ENCODE results near the gene DHPS.
"Not testable (repeated sequence)": the region's sequence is repeated elsewhere in the genome, so short reads cannot be mapped to it uniquely, and the experiment has no call there.

The DHPS gene

GRCh38 chr19:12681074-12681987, at the start of gene DHPS:
Gene DHPS, minus strand, starts transcription at chr19:12681880. Its CDS starts 114 bp downstream, at chr19:12681766.
- Mint-ChIP-seq H3K4me1 (ENCODE audit: low read depth) (peaks cover 31% of the 10 kb centered on the region), H3K4me3 (peak within 1 kb of the TSS; percentile 100), H3K36me3 (ENCODE audit: low read depth) (peaks cover 28% of the 10 kb centered on the region), H3K9me3 (no peaks in the 10 kb centered on the region), H3K27me3 (no peaks in the 10 kb centered on the region), H3K27ac (peak within 1 kb of the TSS; percentile 97)

- Mint-ChIP-seq H3K4me3 (no peak overlapping the region), H3K27ac (no peak overlapping the region), H3K27me3 (no peaks in the 10 kb centered on the region), H3K4me1 (ENCODE audit: low read depth) (peaks cover 37% of the 10 kb centered on the region), H3K9me3 (no peaks in the 10 kb centered on the region), H3K36me3 (ENCODE audit: low read depth) (peaks cover 46% of the 10 kb centered on the region)
Observed at GRCh38 chr19:12731337-12731736, 49.7 kb upstream of the DHPS start.

GRCh38 chr19:12730064-12730463, 48.4 kb upstream of the DHPS start:
- H3K4me3 Mint-ChIP-seq, result no peak overlapping the region
- H3K9me3 Mint-ChIP-seq, result no peaks in the 10 kb centered on the region
- peak overlapping the region; percentile 69 for H3K27ac Mint-ChIP-seq
- H3K4me1 Mint-ChIP-seq (ENCODE audit: low read depth), result peaks cover 35% of the 10 kb centered on the region
- H3K36me3 Mint-ChIP-seq (ENCODE audit: low read depth), result peaks cover 47% of the 10 kb centered on the region
- no peaks in the 10 kb centered on the region for H3K27me3 Mint-ChIP-seq

GRCh38 chr19:12727745-12728433, 46.2 kb upstream of the DHPS start:
- Mint-ChIP-seq H3K4me3 (no peak overlapping the region), H3K9me3 (no peaks in the 10 kb centered on the region), H3K36me3 (ENCODE audit: low read depth) (peaks cover 50% of the 10 kb centered on the region), H3K27ac (no peak overlapping the region), H3K27me3 (no peaks in the 10 kb centered on the region), H3K4me1 (ENCODE audit: low read depth) (peaks cover 33% of the 10 kb centered on the region)

GRCh38 chr19:12726988-12727316, 45.3 kb upstream of the DHPS start:
- H3K27ac Mint-ChIP-seq, result no peak overlapping the region
- H3K27me3 Mint-ChIP-seq, result no peaks in the 10 kb centered on the region
- H3K4me3 Mint-ChIP-seq, result no peak overlapping the region
- peaks cover 30% of the 10 kb centered on the region for H3K4me1 Mint-ChIP-seq (ENCODE audit: low read depth)
- H3K9me3 Mint-ChIP-seq, result no peaks in the 10 kb centered on the region
- peaks cover 49% of the 10 kb centered on the region for H3K36me3 Mint-ChIP-seq (ENCODE audit: low read depth)

- not testable (repeated sequence) for H3K9me3 Mint-ChIP-seq
- H3K4me1 Mint-ChIP-seq (ENCODE audit: low read depth), result peaks cover 35% of the 10 kb centered on the region
- peaks cover 55% of the 10 kb centered on the region for H3K36me3 Mint-ChIP-seq (ENCODE audit: low read depth)
Observed at GRCh38 chr19:12725612-12726011, 43.9 kb upstream of the DHPS start.

GRCh38 chr19:12723641-12724426, 42.2 kb upstream of the DHPS start, which contains the start of gene TNPO2:
Gene TNPO2, minus strand, starts transcription at chr19:12723932. Its CDS starts 2,955 bp downstream, at chr19:12720977.
- Mint-ChIP-seq H3K27me3 (no peaks in the 10 kb centered on the region), H3K36me3 (ENCODE audit: low read depth) (peaks cover 56% of the 10 kb centered on the region), H3K27ac (peak within 1 kb of the TSS; percentile 94), H3K9me3 (no peaks in the 10 kb centered on the region), H3K4me3 (peak within 1 kb of the TSS; percentile 97), H3K4me1 (ENCODE audit: low read depth) (peaks cover 38% of the 10 kb centered on the region)

More at GRCh38 chr19:12725612-12726011, 43.9 kb upstream of the DHPS start:
- H3K27ac Mint-ChIP-seq, H3K27me3 Mint-ChIP-seq, H3K4me3 Mint-ChIP-seq: not testable (repeated sequence)

GRCh38 chr19:12723381-12723640, 41.6 kb upstream of the DHPS start:
- H3K9me3 Mint-ChIP-seq, result no peaks in the 10 kb centered on the region
- no peaks in the 10 kb centered on the region for H3K27me3 Mint-ChIP-seq
- H3K27ac Mint-ChIP-seq, result peak overlapping the region; percentile 94
- H3K4me1 Mint-ChIP-seq (ENCODE audit: low read depth), result peaks cover 43% of the 10 kb centered on the region
- H3K36me3 Mint-ChIP-seq (ENCODE audit: low read depth), result peaks cover 57% of the 10 kb centered on the region
- peak overlapping the region; percentile 97 for H3K4me3 Mint-ChIP-seq

- H3K27me3 Mint-ChIP-seq, result no peaks in the 10 kb centered on the region
Observed at GRCh38 chr19:12722566-12723380, 41.1 kb upstream of the DHPS start.

GRCh38 chr19:12721656-12722565, 40.2 kb upstream of the DHPS start:
- Mint-ChIP-seq H3K27me3 (no peaks in the 10 kb centered on the region), H3K9me3 (no peaks in the 10 kb centered on the region), H3K4me1 (ENCODE audit: low read depth) (peaks cover 44% of the 10 kb centered on the region), H3K4me3 (peak overlapping the region; percentile 97), H3K27ac (peak overlapping the region; percentile 94), H3K36me3 (ENCODE audit: low read depth) (peaks cover 53% of the 10 kb centered on the region)

More at GRCh38 chr19:12722566-12723380, 41.1 kb upstream of the DHPS start:
- Mint-ChIP-seq H3K9me3 (no peaks in the 10 kb centered on the region), H3K4me1 (ENCODE audit: low read depth) (peaks cover 44% of the 10 kb centered on the region), H3K4me3 (peak overlapping the region; percentile 97), H3K36me3 (ENCODE audit: low read depth) (peaks cover 55% of the 10 kb centered on the region), H3K27ac (peak overlapping the region; percentile 94)

GRCh38 chr19:12720851-12721655, 39.4 kb upstream of the DHPS start:
- Mint-ChIP-seq H3K9me3 (no peaks in the 10 kb centered on the region), H3K36me3 (ENCODE audit: low read depth) (peaks cover 56% of the 10 kb centered on the region), H3K27ac (peak overlapping the region; percentile 87), H3K4me1 (ENCODE audit: low read depth) (peaks cover 41% of the 10 kb centered on the region), H3K4me3 (peak overlapping the region; percentile 92), H3K27me3 (no peaks in the 10 kb centered on the region)

- H3K4me1 Mint-ChIP-seq (ENCODE audit: low read depth), result peaks cover 41% of the 10 kb centered on the region
- H3K4me3 Mint-ChIP-seq, result peak overlapping the region; percentile 87
- H3K27ac Mint-ChIP-seq, result peak overlapping the region; percentile 81
- peaks cover 58% of the 10 kb centered on the region for H3K36me3 Mint-ChIP-seq (ENCODE audit: low read depth)
- H3K27me3 Mint-ChIP-seq, result no peaks in the 10 kb centered on the region
- H3K9me3 Mint-ChIP-seq, result no peaks in the 10 kb centered on the region
Observed at GRCh38 chr19:12720296-12720695, 38.6 kb upstream of the DHPS start.

GRCh38 chr19:12715929-12716328, 34.2 kb upstream of the DHPS start:
- Mint-ChIP-seq H3K9me3 (no peaks in the 10 kb centered on the region), H3K36me3 (ENCODE audit: low read depth) (peaks cover 59% of the 10 kb centered on the region), H3K4me1 (ENCODE audit: low read depth) (peaks cover 21% of the 10 kb centered on the region), H3K27me3 (no peaks in the 10 kb centered on the region), H3K4me3 (no peak overlapping the region), H3K27ac (no peak overlapping the region)

Data from stimulated activated naive CD8-positive, alpha-beta T cell treated with anti-CD3 and anti-CD28 coated beads, Interleukin-15, Interleukin-2, amounts not matched to agents 100 ng/mL and 50 ng/mL, for 24 hours (primary cell).